HL-60 (cell line): ENCODE data around the gene SPAG7.

Source experiments
- DNase-seq, 2 experiments: peaks; one replicate each; pipeline ENCODE4 v3.0.0-alpha.2; 2010 to 2020; ENCODE audit warnings: low read depth in 1 of 2, low spot score in 1 of 2
- H3K27ac ChIP-seq: fragments of 250-450 bp; sonication (Bioruptor Pico); replicated peaks from 2 replicates; pipeline ENCODE4 v1.5.1; 2020; ENCODE audit warnings: mild to moderate bottlenecking, moderate library complexity
- H3K27me3 ChIP-seq: fragments of 250-450 bp; sonication (Bioruptor Pico); 2 replicates; pipeline ENCODE4 v1.5.1; 2021; ENCODE audit warnings: mild to moderate bottlenecking, moderate library complexity; ENCODE audit not compliant: insufficient read depth, poor library complexity, severe bottlenecking
- H3K4me3 ChIP-seq: replicated peaks from 2 replicates; pipeline ENCODE4 v1.5.1; 2011; ENCODE audit warnings: mild to moderate bottlenecking, control low read depth, low read length; ENCODE audit not compliant: insufficient read depth
- CTCF ChIP-seq: IDR thresholded peaks from one replicate; pipeline ENCODE4 v1.5.1; 2011; ENCODE audit warnings: low read length, control low read depth, inconsistent platforms; ENCODE audit not compliant: insufficient read depth
- GABPA ChIP-seq: IDR thresholded peaks from 2 replicates; pipeline ENCODE4 v1.6.1; 2012; ENCODE audit warnings: low read depth
- POLR2AphosphoS5 ChIP-seq: IDR thresholded peaks from 2 replicates; pipeline ENCODE4 v1.6.1; 2012; ENCODE audit warnings: low read depth
- REST ChIP-seq: IDR thresholded peaks from 2 replicates; pipeline ENCODE4 v1.6.1; 2012; ENCODE audit warnings: low read depth; ENCODE audit not compliant: insufficient replicate concordance
- SPI1 ChIP-seq: IDR thresholded peaks from 2 replicates; pipeline ENCODE4 v1.6.1; 2012; ENCODE audit warnings: low read depth, mild to moderate bottlenecking, borderline replicate concordance

Gene SPAG7

GRCh38 chr17:4971826-4972225 is 4.2 kb upstream of the SPAG7 start:
- TF ChIP-seq POLR2AphosphoS5 = no peak

GRCh38 chr17:4970273-4970672 is 2.7 kb upstream of the SPAG7 start:
- Histone ChIP-seq H3K4me3 (no peak overlapping the region), H3K27me3 (no peaks in the 10 kb centered on the region), H3K27ac (no peak overlapping the region)
- TF ChIP-seq GABPA = no peak
- TF ChIP-seq SPI1 = no peak
- no peak for TF ChIP-seq CTCF
- TF ChIP-seq POLR2AphosphoS5 = no peak
- TF ChIP-seq REST = no peak
- DNase-seq = no peak

More at GRCh38 chr17:4971826-4972225, 4.2 kb upstream of the SPAG7 start:
- H3K27ac ChIP-seq = no peak overlapping the region
- DNase-seq = no peak
- no peak overlapping the region for H3K4me3 ChIP-seq
- no peaks in the 10 kb centered on the region for H3K27me3 ChIP-seq

GRCh38 chr17:4969551-4970173 is 2.0 kb upstream of the SPAG7 start:
- no peak for DNase-seq
- H3K4me3 ChIP-seq = no peak overlapping the region

More at GRCh38 chr17:4969551-4970173, 2.0 kb upstream of the SPAG7 start:
- no peaks in the 10 kb centered on the region for H3K27me3 ChIP-seq
- peak overlapping the region; percentile 91 for H3K27ac ChIP-seq
- TF ChIP-seq GABPA (no peak), CTCF (no peak), SPI1 (no peak), POLR2AphosphoS5 (no peak), REST (peak; percentile 44)
